ENCODE measurements around the gene IRF7.

DNA sequence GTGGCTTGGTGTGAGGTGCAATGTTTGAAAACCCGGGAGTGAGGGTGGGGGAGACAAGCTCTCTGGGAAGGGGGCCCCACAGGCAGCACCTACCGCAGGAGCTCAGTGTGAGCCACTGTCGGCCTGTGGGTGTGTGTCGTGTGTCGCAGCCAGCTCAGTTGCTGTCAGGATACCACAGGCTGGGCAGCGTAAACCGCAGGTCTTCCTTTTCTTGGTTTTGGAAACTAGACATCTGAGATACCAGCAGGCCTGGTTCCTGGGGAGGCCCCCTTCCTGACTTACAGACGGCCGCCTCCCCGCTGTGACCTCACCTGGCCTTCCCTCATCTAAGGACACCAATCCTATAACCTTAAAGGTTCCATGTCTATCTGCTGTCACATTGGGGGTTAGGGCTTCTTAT is 19.4 kb downstream of the IRF7 start:
- no peak for TF ChIP-seq POLR2A (IDR thresholded peaks at IDR 0.05; ENCODE audit: low read depth, low read length)
- TF ChIP-seq TAF1 (IDR thresholded peaks at IDR 0.05; ENCODE audit: low read depth, low read length): no peak

Data from GM12891 (cell line).